GM12801 (cell line): Measurements from ENCODE around the gene MED13.

Experiments used
- CTCF ChIP-seq: IDR thresholded peaks from one replicate; pipeline ENCODE4 v1.5.1; 2011; ENCODE audit warnings: control low read depth; ENCODE audit not compliant: insufficient read length; ENCODE audit errors: extremely low read depth

Gene MED13

GRCh38 chr17:62073993-62074392 lies 8.9 kb upstream of the MED13 start:
- TF ChIP-seq CTCF, result no peak

- no peak for TF ChIP-seq CTCF
Observed at GRCh38 chr17:62070900-62071299, 5.8 kb upstream of the MED13 start.

- TF ChIP-seq CTCF, result no peak
Observed at GRCh38 chr17:62067165-62068145, 2.4 kb upstream of the MED13 start.

- TF ChIP-seq CTCF, result no peak
Observed at GRCh38 chr17:62065611-62066468, 762 bp upstream of the MED13 start.

- TF ChIP-seq CTCF, result no peak
Observed at GRCh38 chr17:62064029-62064790, 868 bp downstream of the MED13 start.

- no peak for TF ChIP-seq CTCF
Observed at GRCh38 chr17:62062944-62063343, 2.1 kb downstream of the MED13 start.
